Measurements from ENCODE around the gene GIT1. TPM values are rescaled to one million over a fixed set of nuclear protein-coding genes. Genes with fewer than 3 reads are reported as not detected.

GIT1 gene
- total RNA-seq, 4 donors from 2014 or later, result 28.7 to 50.4 (median 39.9) TPM

DNA sequence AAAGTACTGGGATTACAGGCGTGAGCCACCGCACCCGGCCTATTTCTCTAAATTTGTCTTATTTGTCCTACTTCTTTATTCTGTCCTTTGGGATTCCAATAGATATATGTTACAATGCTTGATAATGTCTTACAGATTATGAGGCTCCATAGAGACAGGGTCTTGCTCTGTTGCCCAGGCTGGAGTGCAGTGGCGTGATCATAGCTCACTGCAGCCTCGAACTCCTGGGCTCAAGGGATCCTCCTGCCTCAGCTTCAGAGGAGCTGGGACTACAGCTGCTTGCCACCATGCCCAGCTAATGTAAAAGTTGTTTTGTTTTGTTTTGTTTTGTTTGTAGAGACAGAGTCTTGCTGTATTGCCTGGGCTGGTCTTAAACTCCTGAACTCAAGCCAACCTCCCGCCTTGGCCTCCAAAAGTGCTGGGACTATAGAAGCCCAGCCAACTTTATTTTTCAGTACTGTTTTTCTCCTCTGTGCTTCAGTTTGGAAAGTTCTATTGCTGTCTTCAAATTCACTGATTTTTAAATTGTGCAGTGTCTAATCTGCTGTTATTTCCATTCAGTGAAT is 13.7 kb upstream of the GIT1 start:
- no peaks in the 10 kb centered on the region for H3K27me3 ChIP-seq
- no peak overlapping the region for H3K27ac ChIP-seq (replicated peaks in 1 of 4)
- no peak overlapping the region for H3K4me3 ChIP-seq
- H3K9me3 ChIP-seq, result no peaks in the 10 kb centered on the region
- TF ChIP-seq POLR2A (IDR thresholded peaks at IDR 0.05; ENCODE audit: low read depth) (no peak), POLR2AphosphoS5 (IDR thresholded peaks at IDR 0.05) (no peak), EP300 (IDR thresholded peaks at IDR 0.05) (no peak)
- TF ChIP-seq, protein P1, sequence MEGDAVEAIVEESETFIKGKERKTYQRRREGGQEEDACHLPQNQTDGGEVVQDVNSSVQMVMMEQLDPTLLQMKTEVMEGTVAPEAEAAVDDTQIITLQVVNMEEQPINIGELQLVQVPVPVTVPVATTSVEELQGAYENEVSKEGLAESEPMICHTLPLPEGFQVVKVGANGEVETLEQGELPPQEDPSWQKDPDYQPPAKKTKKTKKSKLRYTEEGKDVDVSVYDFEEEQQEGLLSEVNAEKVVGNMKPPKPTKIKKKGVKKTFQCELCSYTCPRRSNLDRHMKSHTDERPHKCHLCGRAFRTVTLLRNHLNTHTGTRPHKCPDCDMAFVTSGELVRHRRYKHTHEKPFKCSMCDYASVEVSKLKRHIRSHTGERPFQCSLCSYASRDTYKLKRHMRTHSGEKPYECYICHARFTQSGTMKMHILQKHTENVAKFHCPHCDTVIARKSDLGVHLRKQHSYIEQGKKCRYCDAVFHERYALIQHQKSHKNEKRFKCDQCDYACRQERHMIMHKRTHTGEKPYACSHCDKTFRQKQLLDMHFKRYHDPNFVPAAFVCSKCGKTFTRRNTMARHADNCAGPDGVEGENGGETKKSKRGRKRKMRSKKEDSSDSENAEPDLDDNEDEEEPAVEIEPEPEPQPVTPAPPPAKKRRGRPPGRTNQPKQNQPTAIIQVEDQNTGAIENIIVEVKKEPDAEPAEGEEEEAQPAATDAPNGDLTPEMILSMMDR (IDR thresholded peaks at IDR 0.05), result no peak
- DNase-seq (ENCODE audit: extremely low spot score), result no peak
- WGBS, result 87% methylated on average over 6 of the region's 6 CpGs
- no peaks in the 10 kb centered on the region for H3K4me1 ChIP-seq
- peaks cover 0 to 6% (median 0%) of the 10 kb centered on the region in 4 donors for H3K36me3 ChIP-seq
- intact Hi-C loops (cut with DNase I), result no loop called here

GRCh38 chr17:29597361-29598172 is 8.1 kb upstream of the GIT1 start:
- H3K36me3 ChIP-seq, result no peaks in the 10 kb centered on the region
- peaks cover 14 to 39% (median 29%) of the 10 kb centered on the region in 4 donors for H3K4me1 ChIP-seq
- no peaks in the 10 kb centered on the region for H3K9me3 ChIP-seq
- WGBS, result 78% methylated on average over 4 of the region's 13 CpGs
- TF ChIP-seq, protein P1 (IDR thresholded peaks at IDR 0.05), result no peak
- TF ChIP-seq EP300 (IDR thresholded peaks at IDR 0.05) (no peak), POLR2AphosphoS5 (IDR thresholded peaks at IDR 0.05) (no peak), POLR2A (IDR thresholded peaks at IDR 0.05; ENCODE audit: low read depth) (no peak)
- intact Hi-C loops (cut with DNase I), result no loop called here
- H3K27me3 ChIP-seq, result no peaks in the 10 kb centered on the region
- peak overlapping the region in 1 of 4 donors; percentile 0 for H3K27ac ChIP-seq (replicated peaks in 1 of 4)
- no peak overlapping the region for H3K4me3 ChIP-seq
- DNase-seq (ENCODE audit: extremely low spot score), result no peak

GRCh38 chr17:29596811-29597210 is 7.4 kb upstream of the GIT1 start:
- intact Hi-C loops (cut with DNase I), result no loop called here
- H3K4me3 ChIP-seq, result no peak overlapping the region
- H3K36me3 ChIP-seq, result no peaks in the 10 kb centered on the region
- H3K9me3 ChIP-seq, result no peaks in the 10 kb centered on the region
- H3K4me1 ChIP-seq, result peaks cover 22 to 47% (median 36%) of the 10 kb centered on the region in 4 donors
- DNase-seq (ENCODE audit: extremely low spot score), result no peak
- H3K27me3 ChIP-seq, result no peaks in the 10 kb centered on the region
- no peak overlapping the region for H3K27ac ChIP-seq (replicated peaks in 1 of 4)
- WGBS, result 74% methylated on average over 8 of the region's 9 CpGs
- TF ChIP-seq POLR2AphosphoS5 (IDR thresholded peaks at IDR 0.05), result no peak
- TF ChIP-seq, protein P1 (IDR thresholded peaks at IDR 0.05), result no peak
- no peak for TF ChIP-seq POLR2A (IDR thresholded peaks at IDR 0.05; ENCODE audit: low read depth)
- no peak for TF ChIP-seq EP300 (IDR thresholded peaks at IDR 0.05)

GRCh38 chr17:29595943-29596774 is 6.7 kb upstream of the GIT1 start:
- H3K4me1 ChIP-seq, result peaks cover 28 to 53% (median 43%) of the 10 kb centered on the region in 4 donors
- no peak overlapping the region for H3K4me3 ChIP-seq
- intact Hi-C loops (cut with DNase I), result no loop called here
- no peak for TF ChIP-seq EP300 (IDR thresholded peaks at IDR 0.05)
- TF ChIP-seq, protein P1 (IDR thresholded peaks at IDR 0.05), result no peak
- TF ChIP-seq POLR2A (IDR thresholded peaks at IDR 0.05; ENCODE audit: low read depth), result no peak
- no peak for TF ChIP-seq POLR2AphosphoS5 (IDR thresholded peaks at IDR 0.05)
- no peaks in the 10 kb centered on the region for H3K36me3 ChIP-seq
- H3K27me3 ChIP-seq, result no peaks in the 10 kb centered on the region
- DNase-seq (ENCODE audit: extremely low spot score), result no peak
- no peaks in the 10 kb centered on the region for H3K9me3 ChIP-seq
- 86% methylated on average over 9 of the region's 12 CpGs for WGBS
- H3K27ac ChIP-seq (replicated peaks in 1 of 4), result no peak overlapping the region

Data from esophagus muscularis mucosa (tissue), 4 donors.